GM21367 (cell line): Measurements from ENCODE around the gene TBX20.
"Not testable (repeated sequence)": the region's sequence is repeated elsewhere in the genome, so short reads cannot be mapped to it uniquely, and the experiment has no call there.

Experiments
- ATAC-seq: cut with Tn5 transposase; IDR thresholded peaks from one replicate; pipeline ENCODE4 v1.9.1; 2021; ENCODE audit not compliant: unreplicated experiment

Gene TBX20

GRCh38 chr7:35222445-35222844 is 31.5 kb downstream of the TBX20 start:
- not testable (repeated sequence) for ATAC-seq

GRCh38 chr7:35220176-35220575 is 33.7 kb downstream of the TBX20 start:
- not testable (repeated sequence) for ATAC-seq

- ATAC-seq, result not testable (repeated sequence)
Measured at GRCh38 chr7:35216033-35216432, 37.9 kb downstream of the TBX20 start.

- ATAC-seq, result not testable (repeated sequence)
Measured at GRCh38 chr7:35215063-35215462, 38.8 kb downstream of the TBX20 start.

GRCh38 chr7:35206924-35207323 is 47.0 kb downstream of the TBX20 start:
- not testable (repeated sequence) for ATAC-seq

- not testable (repeated sequence) for ATAC-seq
Measured at GRCh38 chr7:35204850-35205249, 49.0 kb downstream of the TBX20 start.

GRCh38 chr7:35204031-35204430 is 49.9 kb downstream of the TBX20 start:
- ATAC-seq, result not testable (repeated sequence)

- ATAC-seq, result not testable (repeated sequence)
Measured at GRCh38 chr7:35202353-35202752, 51.5 kb downstream of the TBX20 start.

GRCh38 chr7:35200170-35200569 is 53.7 kb downstream of the TBX20 start:
- ATAC-seq, result not testable (repeated sequence)

- not testable (repeated sequence) for ATAC-seq
Measured at GRCh38 chr7:35198370-35199140, 55.3 kb downstream of the TBX20 start.

GRCh38 chr7:35191571-35191970 is 62.3 kb downstream of the TBX20 start:
- ATAC-seq, result not testable (repeated sequence)

GRCh38 chr7:35190146-35190773 is 63.6 kb downstream of the TBX20 start:
- not testable (repeated sequence) for ATAC-seq

- ATAC-seq, result not testable (repeated sequence)
Measured at GRCh38 chr7:35186751-35187150, 67.1 kb downstream of the TBX20 start.

GRCh38 chr7:35185908-35186731 is 67.8 kb downstream of the TBX20 start:
- ATAC-seq, result no peak

GRCh38 chr7:35185578-35185907 is 68.4 kb downstream of the TBX20 start:
- ATAC-seq, result not testable (repeated sequence)

GRCh38 chr7:35184961-35185360 is 68.9 kb downstream of the TBX20 start:
- ATAC-seq, result not testable (repeated sequence)

GRCh38 chr7:35183873-35184503 is 69.9 kb downstream of the TBX20 start:
- not testable (repeated sequence) for ATAC-seq

- not testable (repeated sequence) for ATAC-seq
Measured at GRCh38 chr7:35180665-35181064, 73.2 kb downstream of the TBX20 start.

- not testable (repeated sequence) for ATAC-seq
Measured at GRCh38 chr7:35173176-35173575, 80.7 kb downstream of the TBX20 start.

GRCh38 chr7:35172131-35172530 is 81.8 kb downstream of the TBX20 start:
- ATAC-seq, result not testable (repeated sequence)

- ATAC-seq, result not testable (repeated sequence)
Measured at GRCh38 chr7:35167658-35168057, 86.2 kb downstream of the TBX20 start.
